ENCODE measurements around the gene VCL.

- TF ChIP-seq ZFP1 (CRISPR knock-in tag; IDR thresholded peaks at IDR 0.05) (no peak), RFX5 (IDR thresholded peaks at IDR 0.05; ENCODE audit: low read depth, low read length) (no peak), ZC3H4 (CRISPR knock-in tag; IDR thresholded peaks at IDR 0.05; ENCODE audit: borderline replicate concordance) (no peak), POLR2AphosphoS5 (IDR thresholded peaks at IDR 0.05; ENCODE audit: control insufficient read depth, insufficient read depth, low read depth, low read length) (no peak), FOXA1 (IDR thresholded peaks at IDR 0.05; ENCODE audit: borderline replicate concordance) (no peak), HDAC6 (IDR thresholded peaks at IDR 0.05; ENCODE audit: low read depth, low read length) (no peak), CHCHD3 (CRISPR knock-in tag; IDR thresholded peaks at IDR 0.05) (no peak)
- TF ChIP-seq, protein P1, sequence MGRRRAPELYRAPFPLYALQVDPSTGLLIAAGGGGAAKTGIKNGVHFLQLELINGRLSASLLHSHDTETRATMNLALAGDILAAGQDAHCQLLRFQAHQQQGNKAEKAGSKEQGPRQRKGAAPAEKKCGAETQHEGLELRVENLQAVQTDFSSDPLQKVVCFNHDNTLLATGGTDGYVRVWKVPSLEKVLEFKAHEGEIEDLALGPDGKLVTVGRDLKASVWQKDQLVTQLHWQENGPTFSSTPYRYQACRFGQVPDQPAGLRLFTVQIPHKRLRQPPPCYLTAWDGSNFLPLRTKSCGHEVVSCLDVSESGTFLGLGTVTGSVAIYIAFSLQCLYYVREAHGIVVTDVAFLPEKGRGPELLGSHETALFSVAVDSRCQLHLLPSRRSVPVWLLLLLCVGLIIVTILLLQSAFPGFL (CRISPR knock-in tag; IDR thresholded peaks at IDR 0.05) = no peak
Observed at GRCh38 chr10:74029943-74030342, 32.0 kb downstream of the VCL start.

All from K562 (cell line).